ENCODE measurements around the gene PRDM4. TPM values are rescaled to one million over a fixed set of nuclear protein-coding genes. Genes with fewer than 3 reads are reported as not detected.
"Not testable (repeated sequence)": the region's sequence is repeated elsewhere in the genome, so short reads cannot be mapped to it uniquely, and the experiment has no call there.

The PRDM4 gene
- total and polyA plus RNA-seq, 2 donors (not counting 1 experiment from before 2014, with no cell fraction given): 22.5 to 23.9 TPM

DNA sequence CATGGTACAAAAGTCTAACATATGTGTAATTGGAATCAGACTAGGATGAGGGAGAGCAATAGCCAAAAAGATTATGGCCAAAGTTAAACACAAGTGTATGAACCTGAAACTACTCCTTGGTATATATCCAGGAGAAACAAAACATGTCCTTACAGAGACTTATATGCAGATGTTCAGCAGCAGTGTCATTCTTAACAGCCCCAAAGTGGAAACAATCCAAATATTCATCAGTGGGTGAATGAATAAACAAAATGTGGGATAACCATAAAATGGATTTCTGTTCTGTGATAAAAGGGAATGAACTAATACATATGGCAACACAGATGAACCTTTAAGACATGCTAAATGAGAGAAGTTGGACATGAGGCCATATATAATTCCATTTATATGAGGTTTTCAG lies 45.2 kb downstream of the PRDM4 start:
- Histone ChIP-seq H3K4me3 (replicated peaks in 1 of 4; ENCODE audit: control extremely low read depth in 1 of 4, insufficient read depth in 1 of 4, low read depth in 3 of 4, low read length in 4 of 4) (no peak overlapping the region), H4K20me1 (ENCODE audit: control insufficient read depth, extremely low read depth, insufficient read depth, low read length) (no peaks in the 10 kb centered on the region), H3K27ac (ENCODE audit: insufficient read depth, low read length) (no peak overlapping the region), H3K4me2 (ENCODE audit: extremely low read depth, insufficient read depth, low read length) (no peak overlapping the region), H3K9me3 (ENCODE audit: control insufficient read depth, insufficient read depth, low read depth, low read length) (no peaks in the 10 kb centered on the region), H3K79me2 (ENCODE audit: control insufficient read depth, insufficient read depth, low read length) (no peaks in the 10 kb centered on the region), H3K36me3 (ENCODE audit: control insufficient read depth, insufficient read depth, low read length) (peaks cover 3% of the 10 kb centered on the region), H3K4me1 (ENCODE audit: control insufficient read depth, extremely low read depth, insufficient read depth, low read length) (no peaks in the 10 kb centered on the region), H3K27me3 (ENCODE audit: control insufficient read depth, insufficient read depth, low read length) (no peaks in the 10 kb centered on the region), H2AFZ (ENCODE audit: low read length) (no peak overlapping the region), H3K9ac (ENCODE audit: insufficient read depth, low read length) (no peak overlapping the region)
- TF ChIP-seq, protein P1, sequence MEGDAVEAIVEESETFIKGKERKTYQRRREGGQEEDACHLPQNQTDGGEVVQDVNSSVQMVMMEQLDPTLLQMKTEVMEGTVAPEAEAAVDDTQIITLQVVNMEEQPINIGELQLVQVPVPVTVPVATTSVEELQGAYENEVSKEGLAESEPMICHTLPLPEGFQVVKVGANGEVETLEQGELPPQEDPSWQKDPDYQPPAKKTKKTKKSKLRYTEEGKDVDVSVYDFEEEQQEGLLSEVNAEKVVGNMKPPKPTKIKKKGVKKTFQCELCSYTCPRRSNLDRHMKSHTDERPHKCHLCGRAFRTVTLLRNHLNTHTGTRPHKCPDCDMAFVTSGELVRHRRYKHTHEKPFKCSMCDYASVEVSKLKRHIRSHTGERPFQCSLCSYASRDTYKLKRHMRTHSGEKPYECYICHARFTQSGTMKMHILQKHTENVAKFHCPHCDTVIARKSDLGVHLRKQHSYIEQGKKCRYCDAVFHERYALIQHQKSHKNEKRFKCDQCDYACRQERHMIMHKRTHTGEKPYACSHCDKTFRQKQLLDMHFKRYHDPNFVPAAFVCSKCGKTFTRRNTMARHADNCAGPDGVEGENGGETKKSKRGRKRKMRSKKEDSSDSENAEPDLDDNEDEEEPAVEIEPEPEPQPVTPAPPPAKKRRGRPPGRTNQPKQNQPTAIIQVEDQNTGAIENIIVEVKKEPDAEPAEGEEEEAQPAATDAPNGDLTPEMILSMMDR (conservative IDR thresholded peaks at IDR 0.05 in 1 of 2, IDR thresholded peaks at IDR 0.05 in 1 of 2; ENCODE audit: low read depth in 1 of 2, low read length in 2 of 2): no peak
- TF ChIP-seq EZH2 (IDR thresholded peaks at IDR 0.05; ENCODE audit: low read length, missing control alignments): no peak
- DNase-seq (ENCODE audit: low read depth in 2 of 2): no peak

DNA sequence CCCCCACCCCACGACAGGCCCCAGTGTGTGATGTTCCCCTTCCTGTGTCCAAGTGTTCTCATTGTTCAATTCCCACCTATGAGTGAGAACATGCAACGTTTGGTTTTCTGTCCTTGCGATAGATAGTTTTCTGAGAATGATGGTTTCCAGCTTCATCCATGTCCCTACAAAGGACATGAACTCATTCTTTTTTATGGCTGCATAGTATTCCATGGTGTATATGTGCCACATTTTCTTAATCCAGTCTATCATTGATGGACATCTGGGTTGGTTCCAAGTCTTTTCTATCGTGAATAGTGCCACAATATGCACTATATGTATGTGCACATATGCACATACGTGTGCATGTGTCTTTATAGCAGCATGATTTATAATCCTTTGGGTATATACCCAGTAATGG lies 55.4 kb downstream of the PRDM4 start:
- not testable (repeated sequence) for H3K9ac ChIP-seq (ENCODE audit: insufficient read depth, low read length); DNase-seq (ENCODE audit: low read depth in 2 of 2); H3K9me3 ChIP-seq (ENCODE audit: control insufficient read depth, insufficient read depth, low read depth, low read length); H3K4me2 ChIP-seq (ENCODE audit: extremely low read depth, insufficient read depth, low read length); H2AFZ ChIP-seq (ENCODE audit: low read length); H4K20me1 ChIP-seq (ENCODE audit: control insufficient read depth, extremely low read depth, insufficient read depth, low read length); H3K4me1 ChIP-seq (ENCODE audit: control insufficient read depth, extremely low read depth, insufficient read depth, low read length); H3K4me3 ChIP-seq (replicated peaks in 1 of 4; ENCODE audit: control extremely low read depth in 1 of 4, insufficient read depth in 1 of 4, low read depth in 3 of 4, low read length in 4 of 4); H3K27me3 ChIP-seq (ENCODE audit: control insufficient read depth, insufficient read depth, low read length); H3K27ac ChIP-seq (ENCODE audit: insufficient read depth, low read length); H3K79me2 ChIP-seq (ENCODE audit: control insufficient read depth, insufficient read depth, low read length)
- peaks cover 12% of the 10 kb centered on the region for H3K36me3 ChIP-seq (ENCODE audit: control insufficient read depth, insufficient read depth, low read length)

- Histone ChIP-seq H3K27ac (ENCODE audit: insufficient read depth, low read length) (no peak overlapping the region), H3K4me2 (ENCODE audit: extremely low read depth, insufficient read depth, low read length) (no peak overlapping the region), H3K27me3 (ENCODE audit: control insufficient read depth, insufficient read depth, low read length) (no peaks in the 10 kb centered on the region), H3K79me2 (ENCODE audit: control insufficient read depth, insufficient read depth, low read length) (no peaks in the 10 kb centered on the region), H3K4me1 (ENCODE audit: control insufficient read depth, extremely low read depth, insufficient read depth, low read length) (no peaks in the 10 kb centered on the region), H3K4me3 (replicated peaks in 1 of 4; ENCODE audit: control extremely low read depth in 1 of 4, insufficient read depth in 1 of 4, low read depth in 3 of 4, low read length in 4 of 4) (no peak overlapping the region), H3K9me3 (ENCODE audit: control insufficient read depth, insufficient read depth, low read depth, low read length) (no peaks in the 10 kb centered on the region), H3K36me3 (ENCODE audit: control insufficient read depth, insufficient read depth, low read length) (peaks cover 11% of the 10 kb centered on the region), H2AFZ (ENCODE audit: low read length) (no peak overlapping the region), H4K20me1 (ENCODE audit: control insufficient read depth, extremely low read depth, insufficient read depth, low read length) (no peaks in the 10 kb centered on the region), H3K9ac (ENCODE audit: insufficient read depth, low read length) (no peak overlapping the region)
- no peak for DNase-seq (ENCODE audit: low read depth in 2 of 2)
- no peak for TF ChIP-seq EZH2 (IDR thresholded peaks at IDR 0.05; ENCODE audit: low read length, missing control alignments)
- TF ChIP-seq, protein P1 (conservative IDR thresholded peaks at IDR 0.05 in 1 of 2, IDR thresholded peaks at IDR 0.05 in 1 of 2; ENCODE audit: low read depth in 1 of 2, low read length in 2 of 2): no peak
Measured at GRCh38 chr12:107704041-107704440, 56.9 kb downstream of the PRDM4 start.

All from fibroblast of lung (primary cell).